Measurements from ENCODE around the gene FANCM.

The FANCM gene

GRCh38 chr14:45194964-45195363, 59.2 kb downstream of the FANCM start:
- TF ChIP-seq CREB1 (IDR thresholded peaks at IDR 0.05; ENCODE audit: low read depth) = no peak
- TF ChIP-seq FOXM1 (IDR thresholded peaks at IDR 0.05; ENCODE audit: borderline replicate concordance, low read depth) = no peak
- TF ChIP-seq TAF1 (IDR thresholded peaks at IDR 0.05; ENCODE audit: low read depth) = no peak
- no peak for TF ChIP-seq EP300 (IDR thresholded peaks at IDR 0.05; ENCODE audit: borderline replicate concordance)
- TF ChIP-seq TEAD4 (IDR thresholded peaks at IDR 0.05) = no peak
- TF ChIP-seq ZBTB7A (IDR thresholded peaks at IDR 0.05; ENCODE audit: low read depth) = no peak
- no peak for TF ChIP-seq NFIC (IDR thresholded peaks at IDR 0.05)
- no peak for TF ChIP-seq REST (IDR thresholded peaks at IDR 0.05; ENCODE audit: low read depth)
- TF ChIP-seq YY1 (IDR thresholded peaks at IDR 0.05; ENCODE audit: low read depth) = no peak
- no peak for TF ChIP-seq RAD21 (IDR thresholded peaks at IDR 0.05; ENCODE audit: low read depth)
- TF ChIP-seq MAX (IDR thresholded peaks at IDR 0.05) = no peak
- no peak for TF ChIP-seq CEBPB (IDR thresholded peaks at IDR 0.05)
- TF ChIP-seq TCF12 (IDR thresholded peaks at IDR 0.05; ENCODE audit: low read depth) = no peak
- TF ChIP-seq EGR1 (IDR thresholded peaks at IDR 0.05) = no peak
- TF ChIP-seq USF1 (IDR thresholded peaks at IDR 0.05) = no peak

GRCh38 chr14:45198551-45198950, 62.8 kb downstream of the FANCM start:
- TF ChIP-seq ZBTB7A (IDR thresholded peaks at IDR 0.05; ENCODE audit: low read depth) (no peak), FOXM1 (IDR thresholded peaks at IDR 0.05; ENCODE audit: borderline replicate concordance, low read depth) (no peak), USF1 (IDR thresholded peaks at IDR 0.05) (no peak), CREB1 (IDR thresholded peaks at IDR 0.05; ENCODE audit: low read depth) (no peak), YY1 (IDR thresholded peaks at IDR 0.05; ENCODE audit: low read depth) (no peak), RAD21 (IDR thresholded peaks at IDR 0.05; ENCODE audit: low read depth) (no peak), TCF12 (IDR thresholded peaks at IDR 0.05; ENCODE audit: low read depth) (no peak), EP300 (IDR thresholded peaks at IDR 0.05; ENCODE audit: borderline replicate concordance) (no peak), TAF1 (IDR thresholded peaks at IDR 0.05; ENCODE audit: low read depth) (no peak), NFIC (IDR thresholded peaks at IDR 0.05) (no peak), EGR1 (IDR thresholded peaks at IDR 0.05) (no peak), MAX (IDR thresholded peaks at IDR 0.05) (no peak), CEBPB (IDR thresholded peaks at IDR 0.05) (no peak)

DNA sequence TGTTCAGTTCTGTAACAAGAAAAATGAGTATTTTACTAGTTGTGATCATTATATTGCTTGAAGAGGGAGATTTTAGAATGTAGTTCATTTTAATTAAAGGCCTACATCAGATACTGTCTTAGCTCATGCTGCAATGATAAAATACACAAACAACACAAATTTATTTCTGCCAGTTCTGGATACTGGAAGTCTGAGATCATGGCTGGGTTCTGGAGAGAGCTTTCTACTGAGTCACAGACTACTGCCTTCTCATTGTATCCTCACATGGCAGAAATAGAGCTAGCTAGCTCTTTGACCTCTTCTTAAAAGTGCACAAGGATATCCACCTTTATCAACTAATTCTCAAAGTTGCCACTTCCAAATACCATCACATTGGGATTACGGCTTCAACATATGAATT, 63.5 kb downstream of the FANCM start:
- TF ChIP-seq EGR1 (IDR thresholded peaks at IDR 0.05) (no peak), MAX (IDR thresholded peaks at IDR 0.05) (no peak), CEBPB (IDR thresholded peaks at IDR 0.05) (no peak), TEAD4 (IDR thresholded peaks at IDR 0.05) (no peak), FOXM1 (IDR thresholded peaks at IDR 0.05; ENCODE audit: borderline replicate concordance, low read depth) (no peak), NFIC (IDR thresholded peaks at IDR 0.05) (no peak), RAD21 (IDR thresholded peaks at IDR 0.05; ENCODE audit: low read depth) (no peak), REST (IDR thresholded peaks at IDR 0.05; ENCODE audit: low read depth) (no peak), TAF1 (IDR thresholded peaks at IDR 0.05; ENCODE audit: low read depth) (no peak)

DNA sequence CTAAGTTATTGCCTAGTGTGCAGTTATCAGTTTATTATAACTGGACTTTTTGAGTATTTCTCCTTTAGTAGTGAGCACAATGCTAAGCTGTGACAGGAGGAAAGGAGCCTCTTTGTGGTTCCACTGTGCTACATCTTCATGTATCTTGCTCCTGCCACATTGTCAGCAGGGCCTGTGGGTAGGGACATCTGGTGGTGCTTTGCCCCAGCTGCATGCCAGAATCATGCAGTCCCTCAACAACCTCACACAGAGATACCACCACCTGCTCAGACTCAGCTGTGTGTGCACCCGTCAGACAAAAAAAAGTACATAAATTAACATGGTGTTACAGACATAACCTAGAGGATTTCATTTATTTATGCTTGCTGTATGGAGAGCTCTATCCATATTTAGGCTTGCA, 66.2 kb downstream of the FANCM start:
- TF ChIP-seq RAD21 (IDR thresholded peaks at IDR 0.05; ENCODE audit: low read depth) (no peak), MAX (IDR thresholded peaks at IDR 0.05) (no peak), TEAD4 (IDR thresholded peaks at IDR 0.05) (no peak)

- no peak for TF ChIP-seq NFIC (IDR thresholded peaks at IDR 0.05)
- TF ChIP-seq CEBPB (IDR thresholded peaks at IDR 0.05) = no peak
- no peak for TF ChIP-seq REST (IDR thresholded peaks at IDR 0.05; ENCODE audit: low read depth)
- TF ChIP-seq TEAD4 (IDR thresholded peaks at IDR 0.05) = no peak
- no peak for TF ChIP-seq EP300 (IDR thresholded peaks at IDR 0.05; ENCODE audit: borderline replicate concordance)
Measured at GRCh38 chr14:45204241-45204640, 68.5 kb downstream of the FANCM start.

All from Ishikawa (cell line).